ENCODE measurements around the gene FOXL2NB.
"Not testable (repeated sequence)": the region's sequence is repeated elsewhere in the genome, so short reads cannot be mapped to it uniquely, and the experiment has no call there.

Gene FOXL2NB

GRCh38 chr3:138946663-138947494 lies at the start of gene FOXL2NB, which contains the start of gene FOXL2:
FOXL2NB (plus strand) TSS chr3:138947217; CDS start chr3:138947365, 148 bp downstream.
FOXL2 (minus strand) TSS chr3:138947137; CDS start chr3:138946722, 415 bp downstream.
- DNase-seq = no peak

- DNase-seq = no peak
Observed at GRCh38 chr3:138898301-138898700, 48.7 kb upstream of the FOXL2NB start.

GRCh38 chr3:138898708-138899107 lies 48.3 kb upstream of the FOXL2NB start:
- no peak for DNase-seq

GRCh38 chr3:138899351-138899991 lies 47.5 kb upstream of the FOXL2NB start:
- no peak for DNase-seq

- DNase-seq = no peak
Observed at GRCh38 chr3:138901567-138901966, 45.5 kb upstream of the FOXL2NB start.

- DNase-seq = no peak
Observed at GRCh38 chr3:138902171-138902570, 44.8 kb upstream of the FOXL2NB start.

- no peak for DNase-seq
Observed at GRCh38 chr3:138907539-138907938, 39.5 kb upstream of the FOXL2NB start.

GRCh38 chr3:138908846-138909245 lies 38.2 kb upstream of the FOXL2NB start:
- DNase-seq = no peak

GRCh38 chr3:138909904-138910303 lies 37.1 kb upstream of the FOXL2NB start:
- no peak for DNase-seq

- no peak for DNase-seq
Observed at GRCh38 chr3:138911621-138912020, 35.4 kb upstream of the FOXL2NB start.

GRCh38 chr3:138912237-138912636 lies 34.8 kb upstream of the FOXL2NB start:
- DNase-seq = no peak

GRCh38 chr3:138913766-138914165 lies 33.3 kb upstream of the FOXL2NB start:
- no peak for DNase-seq

- no peak for DNase-seq
Observed at GRCh38 chr3:138914870-138915502, 32.0 kb upstream of the FOXL2NB start.

GRCh38 chr3:138915503-138916498 lies 31.2 kb upstream of the FOXL2NB start:
- DNase-seq = peak; percentile 80 to 82

GRCh38 chr3:138916824-138917223 lies 30.2 kb upstream of the FOXL2NB start:
- DNase-seq = no peak

- DNase-seq = no peak
Observed at GRCh38 chr3:138919325-138919724, 27.7 kb upstream of the FOXL2NB start.

GRCh38 chr3:138921316-138922292 lies 25.4 kb upstream of the FOXL2NB start:
- no peak for DNase-seq

- DNase-seq = not testable (repeated sequence)
Observed at GRCh38 chr3:138922400-138922799, 24.6 kb upstream of the FOXL2NB start.

- DNase-seq = peak; percentile 81 to 85
Observed at GRCh38 chr3:138923531-138923994, 23.5 kb upstream of the FOXL2NB start.

- no peak for DNase-seq
Observed at GRCh38 chr3:138928727-138929372, 18.2 kb upstream of the FOXL2NB start.

All from CD4-positive, alpha-beta T cell treated with Interferon alpha-2 for 1 hour (primary cell).